Parathyroid adenoma (tissue), 2 donors: ENCODE measurements around the gene EXD3.

Source experiments
- H2AFZ ChIP-seq: fragments of 300-600 bp; sonication (generic); one replicate; pipeline ENCODE4 v1.7.0; 2017; ENCODE audit warnings: antibody characterized with exemption, mild to moderate bottlenecking
- H3K27ac ChIP-seq: fragments of 300-600 bp; sonication (generic); one replicate; pipeline ENCODE4 v1.7.0; 2017
- H3K27me3 ChIP-seq: fragments of 300-600 bp; sonication (generic); one replicate; pipeline ENCODE4 v1.7.0; 2017; ENCODE audit warnings: low read length; ENCODE audit not compliant: control insufficient read depth, insufficient read depth
- H3K36me3 ChIP-seq: fragments of 300-600 bp; sonication (generic); one replicate; pipeline ENCODE4 v1.7.0; 2017; ENCODE audit warnings: low read length; ENCODE audit not compliant: control insufficient read depth, insufficient read depth
- H3K4me1 ChIP-seq: fragments of 300-600 bp; sonication (generic); one replicate; pipeline ENCODE4 v1.7.0; 2017; ENCODE audit warnings: control low read depth
- H3K4me2 ChIP-seq: fragments of 300-600 bp; sonication (generic); one replicate; pipeline ENCODE4 v1.7.0; 2017; ENCODE audit warnings: low read length
- H3K4me3 ChIP-seq: fragments of 300-600 bp; sonication (generic); one replicate; pipeline ENCODE4 v1.7.0; 2017; ENCODE audit warnings: low read depth, low read length
- H3K79me2 ChIP-seq: fragments of 300-600 bp; sonication (generic); one replicate; pipeline ENCODE4 v1.7.0; 2017; ENCODE audit warnings: control low read depth
- H3K9ac ChIP-seq: fragments of 300-600 bp; sonication (generic); one replicate; pipeline ENCODE4 v1.7.0; 2017; ENCODE audit warnings: mild to moderate bottlenecking
- H3K9me3 ChIP-seq: fragments of 300-600 bp; sonication (generic); one replicate; pipeline ENCODE4 v1.7.0; 2017; ENCODE audit warnings: low read length; ENCODE audit not compliant: control insufficient read depth
- TF ChIP-seq, protein P1 (sequence below): fragments of 300-600 bp; sonication (generic); IDR thresholded peaks from one replicate; pipeline ENCODE4 v1.7.0; 2017; ENCODE audit warnings: antibody characterized with exemption, mild to moderate bottlenecking
- donor health status: primary hyperparathyroidism.

EXD3 gene

DNA sequence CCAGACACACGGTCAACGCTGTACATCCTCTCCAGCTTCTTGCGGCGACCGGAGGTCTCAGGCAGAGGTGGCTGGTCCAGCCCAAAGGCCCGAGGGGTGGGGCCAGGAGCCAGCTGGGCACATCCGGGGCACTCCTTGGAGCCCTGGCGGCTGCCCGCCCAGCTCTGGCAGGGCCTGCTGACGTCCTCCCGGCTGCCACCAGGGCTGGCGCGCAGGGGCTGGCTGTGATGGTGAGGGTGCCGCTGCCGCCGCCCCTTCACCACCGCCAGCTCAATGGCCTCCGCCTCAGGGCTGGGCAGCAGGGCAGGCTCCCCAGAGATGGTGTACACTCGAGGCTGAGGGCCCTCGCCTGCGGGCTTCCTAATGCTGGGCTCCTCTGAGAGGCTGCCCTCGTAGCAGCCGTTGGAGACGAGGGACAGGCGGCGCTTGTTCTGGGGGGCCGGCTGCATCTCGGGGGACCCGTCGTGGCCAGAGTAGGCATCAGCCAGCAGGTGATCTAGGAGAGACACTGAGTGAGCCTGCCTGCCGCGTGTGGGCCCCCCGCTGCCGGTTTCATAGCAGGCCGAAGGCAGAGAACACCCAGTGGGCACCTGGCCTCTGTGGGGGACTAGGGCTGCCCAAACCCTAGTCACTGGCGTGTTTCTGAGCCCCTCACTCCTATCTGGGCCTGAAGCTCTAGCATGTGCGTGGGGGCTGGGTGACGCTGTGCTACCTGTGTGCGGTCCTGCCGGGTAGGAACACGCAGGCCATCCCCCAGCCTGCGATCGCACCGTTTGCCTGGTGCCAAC is 34.6 kb upstream of the EXD3 start:
- Histone ChIP-seq H3K36me3 (no peaks in the 10 kb centered on the region), H3K9ac (no peak overlapping the region), H3K4me2 (no peak overlapping the region), H3K4me3 (no peak overlapping the region), H3K27me3 (no peaks in the 10 kb centered on the region), H3K27ac (no peak overlapping the region), H3K4me1 (no peaks in the 10 kb centered on the region), H3K9me3 (no peaks in the 10 kb centered on the region), H2AFZ (no peak overlapping the region), H3K79me2 (no peaks in the 10 kb centered on the region)
- TF ChIP-seq, protein P1, sequence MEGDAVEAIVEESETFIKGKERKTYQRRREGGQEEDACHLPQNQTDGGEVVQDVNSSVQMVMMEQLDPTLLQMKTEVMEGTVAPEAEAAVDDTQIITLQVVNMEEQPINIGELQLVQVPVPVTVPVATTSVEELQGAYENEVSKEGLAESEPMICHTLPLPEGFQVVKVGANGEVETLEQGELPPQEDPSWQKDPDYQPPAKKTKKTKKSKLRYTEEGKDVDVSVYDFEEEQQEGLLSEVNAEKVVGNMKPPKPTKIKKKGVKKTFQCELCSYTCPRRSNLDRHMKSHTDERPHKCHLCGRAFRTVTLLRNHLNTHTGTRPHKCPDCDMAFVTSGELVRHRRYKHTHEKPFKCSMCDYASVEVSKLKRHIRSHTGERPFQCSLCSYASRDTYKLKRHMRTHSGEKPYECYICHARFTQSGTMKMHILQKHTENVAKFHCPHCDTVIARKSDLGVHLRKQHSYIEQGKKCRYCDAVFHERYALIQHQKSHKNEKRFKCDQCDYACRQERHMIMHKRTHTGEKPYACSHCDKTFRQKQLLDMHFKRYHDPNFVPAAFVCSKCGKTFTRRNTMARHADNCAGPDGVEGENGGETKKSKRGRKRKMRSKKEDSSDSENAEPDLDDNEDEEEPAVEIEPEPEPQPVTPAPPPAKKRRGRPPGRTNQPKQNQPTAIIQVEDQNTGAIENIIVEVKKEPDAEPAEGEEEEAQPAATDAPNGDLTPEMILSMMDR = no peak

DNA sequence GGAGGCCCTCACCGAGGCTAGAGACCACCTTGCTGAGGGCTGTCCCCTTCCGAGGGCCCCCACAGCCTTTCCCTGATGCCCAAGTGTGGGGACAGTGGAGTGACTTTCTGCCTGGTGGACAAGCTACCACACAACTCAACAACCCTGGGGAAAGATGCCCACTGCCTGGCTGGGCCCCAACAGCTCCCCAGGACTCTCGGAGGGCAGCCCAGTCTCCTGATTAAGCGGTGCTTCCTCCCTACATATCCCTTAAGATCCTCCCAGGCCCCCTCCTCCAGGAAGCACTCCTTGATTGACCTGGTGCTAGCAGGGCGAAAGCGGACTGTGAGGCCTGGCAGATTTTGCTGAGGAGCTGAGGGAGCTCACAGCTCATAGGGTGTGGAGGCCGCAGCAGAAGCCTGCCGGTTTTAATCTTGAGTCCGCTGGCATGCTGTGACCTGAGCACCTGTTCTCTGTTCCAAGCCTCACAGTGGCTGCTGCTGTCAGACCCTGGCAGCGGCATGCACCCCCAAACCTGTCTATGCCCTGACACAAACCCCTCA is 34.0 kb upstream of the EXD3 start:
- Histone ChIP-seq H3K4me2 (no peak overlapping the region), H3K79me2 (no peaks in the 10 kb centered on the region), H3K9me3 (no peaks in the 10 kb centered on the region), H3K36me3 (no peaks in the 10 kb centered on the region), H3K4me3 (no peak overlapping the region), H3K27me3 (no peaks in the 10 kb centered on the region), H3K27ac (no peak overlapping the region), H3K4me1 (no peaks in the 10 kb centered on the region), H3K9ac (no peak overlapping the region), H2AFZ (no peak overlapping the region)
- TF ChIP-seq, protein P1 = no peak

DNA sequence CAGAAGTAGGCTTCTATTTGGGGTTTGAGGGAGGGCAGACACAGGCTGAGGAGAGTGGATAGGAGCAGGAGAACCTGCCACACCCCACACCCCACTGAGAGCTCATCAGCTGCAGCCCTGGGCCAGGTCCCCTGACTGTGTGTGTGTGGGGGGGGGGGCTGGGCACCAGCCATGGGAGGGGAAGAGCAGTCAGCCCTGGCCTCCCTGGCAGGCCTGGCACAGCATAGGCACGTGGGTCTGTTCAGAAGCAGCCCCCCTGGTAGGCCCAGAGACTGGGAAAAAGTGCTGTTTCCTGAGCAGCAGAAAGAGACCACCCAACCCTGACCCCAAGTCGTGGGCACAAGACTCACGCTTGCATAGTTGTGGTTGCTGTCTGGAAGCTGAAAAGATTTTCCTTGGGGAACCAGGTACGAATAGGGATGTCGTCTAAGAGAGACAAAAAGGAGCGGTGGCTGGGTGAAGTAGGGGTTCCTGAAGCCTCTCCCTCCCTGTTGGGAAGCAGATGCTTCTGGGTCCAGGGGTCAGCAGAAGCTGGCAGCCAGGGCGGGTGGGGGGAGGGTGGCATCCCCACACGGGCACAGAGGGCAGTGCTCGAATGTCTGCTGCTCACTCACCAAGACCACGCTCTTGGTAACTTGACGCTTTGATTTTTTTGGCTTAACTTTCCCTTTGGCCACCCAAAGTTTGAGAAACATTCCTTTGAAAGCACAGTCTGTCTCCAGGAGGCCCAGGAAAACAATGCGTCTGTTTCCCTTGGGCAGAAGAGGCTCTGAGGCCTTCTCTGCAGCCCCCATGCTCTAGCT is 33.3 kb upstream of the EXD3 start:
- H3K9ac ChIP-seq = no peak overlapping the region
- H3K9me3 ChIP-seq = no peaks in the 10 kb centered on the region
- H3K4me1 ChIP-seq = no peaks in the 10 kb centered on the region
- TF ChIP-seq, protein P1 = no peak
- no peaks in the 10 kb centered on the region for H3K79me2 ChIP-seq
- H3K4me2 ChIP-seq = no peak overlapping the region
- H3K4me3 ChIP-seq = no peak overlapping the region
- no peak overlapping the region for H2AFZ ChIP-seq
- H3K27me3 ChIP-seq = no peaks in the 10 kb centered on the region
- no peaks in the 10 kb centered on the region for H3K36me3 ChIP-seq
- H3K27ac ChIP-seq = no peak overlapping the region

DNA sequence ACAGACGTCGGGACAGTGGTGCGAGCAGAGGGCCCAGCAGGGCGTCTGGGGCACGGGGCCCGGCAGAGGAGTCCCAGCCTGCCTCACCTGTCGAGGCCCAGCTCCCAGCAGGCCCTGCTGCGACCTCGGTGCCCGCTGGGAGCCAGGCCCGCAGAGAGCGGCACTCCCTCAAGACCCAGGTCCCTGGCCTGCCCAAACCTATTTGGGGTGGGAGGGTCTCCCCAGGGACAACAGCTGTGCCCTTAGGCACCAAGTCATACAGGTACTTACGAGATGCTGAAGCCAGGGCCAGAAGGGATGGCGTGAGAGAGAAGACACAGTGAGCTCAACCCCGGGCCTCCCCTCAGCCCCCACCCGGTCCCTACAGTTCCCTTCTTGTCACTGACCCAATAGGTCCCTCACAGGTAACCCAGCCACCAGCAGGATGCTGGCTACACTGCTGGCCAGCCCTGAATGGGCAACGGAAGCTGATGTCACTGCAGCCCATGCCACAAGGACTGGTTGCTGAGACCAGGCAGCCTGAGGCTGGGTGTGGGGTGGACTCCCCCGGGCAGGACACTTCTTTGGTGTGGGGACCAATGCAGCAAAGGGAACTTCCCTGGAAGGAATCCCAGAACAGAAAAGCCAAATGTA is 32.5 kb upstream of the EXD3 start:
- H3K27me3 ChIP-seq = no peaks in the 10 kb centered on the region
- no peak overlapping the region for H3K4me2 ChIP-seq
- H3K4me1 ChIP-seq = no peaks in the 10 kb centered on the region
- TF ChIP-seq, protein P1 = no peak
- no peak overlapping the region for H2AFZ ChIP-seq
- no peak overlapping the region for H3K27ac ChIP-seq
- H3K4me3 ChIP-seq = no peak overlapping the region
- H3K36me3 ChIP-seq = no peaks in the 10 kb centered on the region
- H3K9ac ChIP-seq = no peak overlapping the region
- H3K9me3 ChIP-seq = no peaks in the 10 kb centered on the region
- no peaks in the 10 kb centered on the region for H3K79me2 ChIP-seq
